ENCODE data around the gene TMEM198. TPM values are rescaled to one million over a fixed set of nuclear protein-coding genes. Genes with fewer than 3 reads are reported as not detected.

The TMEM198 gene
- total RNA-seq, 4 donors from 2014 or later: 0.68 to 1.7 (median 1.5) TPM; not detected in 1

GRCh38 chr2:219506153-219506801, 37.6 kb upstream of the TMEM198 start:
- no peak for TF ChIP-seq CTCF (IDR thresholded peaks at IDR 0.05; ENCODE audit: low read depth)

- TF ChIP-seq CTCF (IDR thresholded peaks at IDR 0.05; ENCODE audit: low read depth): no peak
Observed at GRCh38 chr2:219506802-219507526, 36.9 kb upstream of the TMEM198 start.

- no peak for TF ChIP-seq CTCF (IDR thresholded peaks at IDR 0.05; ENCODE audit: low read depth)
Observed at GRCh38 chr2:219507581-219508443, 36.0 kb upstream of the TMEM198 start.

GRCh38 chr2:219508444-219508734, 35.4 kb upstream of the TMEM198 start:
- TF ChIP-seq CTCF (IDR thresholded peaks at IDR 0.05; ENCODE audit: low read depth): no peak

- TF ChIP-seq CTCF (IDR thresholded peaks at IDR 0.05; ENCODE audit: low read depth): no peak
Observed at GRCh38 chr2:219508971-219509779, 34.7 kb upstream of the TMEM198 start.

GRCh38 chr2:219509780-219510511, 33.9 kb upstream of the TMEM198 start:
- TF ChIP-seq CTCF (IDR thresholded peaks at IDR 0.05; ENCODE audit: low read depth): no peak

Measured in subcutaneous adipose tissue (tissue), 4 donors.